ENCODE results near the gene GPHN.

GPHN gene

GRCh38 chr14:66959437-66960050 is 451.6 kb downstream of the GPHN start:
- no peak for DNase-seq (ENCODE audit: low spot score)

GRCh38 chr14:66965831-66966230 is 457.9 kb downstream of the GPHN start:
- no peak for DNase-seq (ENCODE audit: low spot score)

GRCh38 chr14:66972469-66972868 is 464.5 kb downstream of the GPHN start:
- no peak for DNase-seq (ENCODE audit: low spot score)

- DNase-seq (ENCODE audit: low spot score) = no peak
Observed at GRCh38 chr14:66974397-66975025, 466.6 kb downstream of the GPHN start.

- DNase-seq (ENCODE audit: low spot score) = no peak
Observed at GRCh38 chr14:66975251-66975650, 467.3 kb downstream of the GPHN start.

- DNase-seq (ENCODE audit: low spot score) = no peak
Observed at GRCh38 chr14:66979101-66979974, 471.4 kb downstream of the GPHN start.

GRCh38 chr14:66982247-66982646 is 474.3 kb downstream of the GPHN start:
- DNase-seq (ENCODE audit: low spot score) = no peak

- no peak for DNase-seq (ENCODE audit: low spot score)
Observed at GRCh38 chr14:66992776-66993175, 484.8 kb downstream of the GPHN start.

GRCh38 chr14:66993512-66993911 is 485.6 kb downstream of the GPHN start:
- DNase-seq (ENCODE audit: low spot score) = no peak

GRCh38 chr14:66998013-66998412 is 490.1 kb downstream of the GPHN start:
- no peak for DNase-seq (ENCODE audit: low spot score)

- no peak for DNase-seq (ENCODE audit: low spot score)
Observed at GRCh38 chr14:66999978-67000377, 492.0 kb downstream of the GPHN start.

- DNase-seq (ENCODE audit: low spot score) = no peak
Observed at GRCh38 chr14:67002994-67003753, 495.2 kb downstream of the GPHN start.

GRCh38 chr14:67004521-67004920 is 496.6 kb downstream of the GPHN start:
- no peak for DNase-seq (ENCODE audit: low spot score)

GRCh38 chr14:67010602-67011001 is 502.7 kb downstream of the GPHN start:
- DNase-seq (ENCODE audit: low spot score) = no peak

GRCh38 chr14:67016856-67017255 is 508.9 kb downstream of the GPHN start:
- no peak for DNase-seq (ENCODE audit: low spot score)

- no peak for DNase-seq (ENCODE audit: low spot score)
Observed at GRCh38 chr14:67018720-67019119, 510.8 kb downstream of the GPHN start.

GRCh38 chr14:67019796-67020195 is 511.8 kb downstream of the GPHN start:
- no peak for DNase-seq (ENCODE audit: low spot score)

- DNase-seq (ENCODE audit: low spot score) = no peak
Observed at GRCh38 chr14:67031920-67032774, 524.2 kb downstream of the GPHN start.

GRCh38 chr14:67045440-67045839 is 537.5 kb downstream of the GPHN start:
- no peak for DNase-seq (ENCODE audit: low spot score)

GRCh38 chr14:67050896-67051295 is 542.9 kb downstream of the GPHN start:
- DNase-seq (ENCODE audit: low spot score) = no peak

- no peak for DNase-seq (ENCODE audit: low spot score)
Observed at GRCh38 chr14:67056684-67057083, 548.7 kb downstream of the GPHN start.

Data from hematopoietic multipotent progenitor cell treated with erythropoietin and hydrocortisone succinate and interleukin-3 and kit ligand, for 15 days (in vitro differentiated cells).